AG04449 (cell line): Measurements from ENCODE around the gene CRB2.
"Not testable (repeated sequence)": the region's sequence is repeated elsewhere in the genome, so short reads cannot be mapped to it uniquely, and the experiment has no call there.

Experiments used
- CTCF ChIA-PET: fragments of 350-600 bp; formaldehyde crosslinking; extraction: SDS; loops from one replicate; lab custom pipeline; 2021; ENCODE audit warnings: antibody characterized with exemption; lab: Yijun Ruan, JAX
- POLR2A ChIA-PET: fragments of 400-600, 350-600 bp; formaldehyde crosslinking; extraction: SDS; loops from one replicate; lab custom pipeline; 2020; ENCODE audit warnings: antibody characterized with exemption, inconsistent platforms; lab: Yijun Ruan, JAX
- DNase-seq: peaks from one replicate; pipeline ENCODE4 v3.0.0-alpha.2; 2010; ENCODE audit warnings: low read depth, low spot score
- H3K4me3 ChIP-seq: 2 replicates; pipeline ENCODE4 v1.5.1; 2011; ENCODE audit warnings: low read depth, mild to moderate bottlenecking, control low read depth, low read length
- CTCF ChIP-seq: IDR thresholded peaks from one replicate; pipeline ENCODE4 v1.5.1; 2011; ENCODE audit warnings: mild to moderate bottlenecking, moderate library complexity, low read length, control low read depth, inconsistent platforms; ENCODE audit not compliant: insufficient read depth; ENCODE audit errors: missing control alignments

The CRB2 gene

GRCh38 chr9:123326662-123327093 is 29.3 kb upstream of the CRB2 start:
- no peak for DNase-seq
- ChIA-PET POLR2A (no interaction called here), CTCF (interaction anchor here (0.9 kb wide), 1 partner anchor 12 kb away, joined by 3 read pairs; no protein-coding TSS in a partner anchor)
- no peak for TF ChIP-seq CTCF
- H3K4me3 ChIP-seq: no peak overlapping the region

GRCh38 chr9:123327697-123328100 is 28.3 kb upstream of the CRB2 start:
- POLR2A ChIA-PET: no interaction called here

GRCh38 chr9:123329329-123329955 is 26.6 kb upstream of the CRB2 start:
- DNase-seq: no peak
- no peak overlapping the region for H3K4me3 ChIP-seq
- ChIA-PET POLR2A (no interaction called here), CTCF (interaction anchor here (0.7 to 1.1 kb wide), 2 partner anchors 20 to 247 kb away, joined by 3 to 4 read pairs; no protein-coding TSS in a partner anchor)
- no peak for TF ChIP-seq CTCF

More at GRCh38 chr9:123327697-123328100, 28.3 kb upstream of the CRB2 start:
- DNase-seq: no peak
- no peak overlapping the region for H3K4me3 ChIP-seq
- TF ChIP-seq CTCF: no peak
- CTCF ChIA-PET: interaction anchor here (1.5 kb wide), 1 partner anchor 22 kb away, joined by 6 read pairs; no protein-coding TSS in a partner anchor

GRCh38 chr9:123331346-123332060 is 24.5 kb upstream of the CRB2 start:
- no peak for DNase-seq
- TF ChIP-seq CTCF: no peak
- no peak overlapping the region for H3K4me3 ChIP-seq
- ChIA-PET CTCF (interaction anchor here (10.4 kb wide), 1 partner anchor 18 kb away, joined by 84 read pairs; no protein-coding TSS in a partner anchor), POLR2A (no interaction called here)

GRCh38 chr9:123333058-123333669 is 22.8 kb upstream of the CRB2 start:
- CTCF ChIA-PET: interaction anchor here (10.4 kb wide), 1 partner anchor 16 kb away, joined by 84 read pairs; no protein-coding TSS in a partner anchor
- H3K4me3 ChIP-seq, POLR2A ChIA-PET: not testable (repeated sequence)
- DNase-seq: peak; percentile 42

- TF ChIP-seq CTCF: no peak
- CTCF ChIA-PET: interaction anchor here (10.4 kb wide), 1 partner anchor 15 kb away, joined by 84 read pairs; no protein-coding TSS in a partner anchor
- DNase-seq: no peak
- no peak overlapping the region for H3K4me3 ChIP-seq
- POLR2A ChIA-PET: no interaction called here
These were observed 21.4 kb upstream of the CRB2 start for GRCh38 chr9:123334639-123335038.
